WTC11 (cell line): Measurements from ENCODE around the gene ELN.

ENCODE experiments used
- ZNF138 ChIP-seq: sonication (generic); formaldehyde crosslinking; conservative IDR thresholded peaks from 2 replicates; pipeline ENCODE4 v1.8.1; 2022; ENCODE audit warnings: mild to moderate bottlenecking, moderate library complexity, missing genetic modification reagents
- ZNF416 ChIP-seq: fragments of 250-450 bp; sonication (Bioruptor Pico); IDR thresholded peaks from 2 replicates; pipeline ENCODE4 v1.9.0; 2021; ENCODE audit warnings: mild to moderate bottlenecking, inconsistent platforms
- TF ChIP-seq, protein P1 (sequence below): sonication (generic); formaldehyde crosslinking; IDR thresholded peaks from 2 replicates; pipeline ENCODE4 v1.8.0; 2022; ENCODE audit warnings: mild to moderate bottlenecking, missing genetic modification reagents
- TF ChIP-seq, protein P2 (sequence below): fragments of 200-600 bp; IDR thresholded peaks from 2 replicates; pipeline ENCODE4 v1.8.0; 2022; ENCODE audit warnings: antibody characterized with exemption
- TF ChIP-seq, protein P3 (sequence below): sonication (generic); formaldehyde crosslinking; IDR thresholded peaks from 2 replicates; pipeline ENCODE4 v1.8.1; 2022; ENCODE audit warnings: mild to moderate bottlenecking, moderate library complexity, missing genetic modification reagents
- TF ChIP-seq, protein P4 (sequence below): sonication (generic); formaldehyde crosslinking; IDR thresholded peaks from 2 replicates; pipeline ENCODE4 v1.8.0; 2022; ENCODE audit warnings: mild to moderate bottlenecking, missing genetic modification reagents
- TF ChIP-seq, protein P5 (sequence below): sonication (generic); formaldehyde crosslinking; IDR thresholded peaks from 2 replicates; pipeline ENCODE4 v1.8.1; 2023; ENCODE audit warnings: mild to moderate bottlenecking, missing genetic modification reagents, borderline replicate concordance

DNA sequence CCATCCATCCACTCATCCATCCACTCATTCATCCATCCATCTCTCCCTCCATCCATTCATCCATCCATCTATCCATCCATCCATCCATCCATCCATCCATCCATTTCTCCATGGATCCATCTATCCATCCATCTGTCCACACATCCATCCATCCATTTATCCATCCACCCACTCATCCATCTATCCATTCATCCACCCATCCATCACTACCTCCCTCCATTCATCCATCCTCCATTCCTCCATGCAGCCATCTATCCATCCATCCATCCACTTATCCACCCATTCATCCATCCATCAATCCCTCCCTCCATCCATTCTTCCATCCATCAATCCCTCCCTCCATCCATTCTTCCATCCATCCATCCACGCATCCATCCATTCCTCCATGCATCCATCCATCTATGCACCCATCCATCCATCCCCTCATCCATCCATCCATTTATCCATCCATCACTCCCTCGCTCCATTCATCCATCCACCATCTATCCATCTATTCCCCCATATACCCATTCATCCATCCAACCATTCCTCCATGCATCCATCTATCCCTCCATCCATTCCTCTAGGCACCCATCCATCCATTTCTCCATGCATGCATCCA, 21.1 kb downstream of the ELN start:
- no peak for TF ChIP-seq ZNF138 (CRISPR knock-in tag)
- TF ChIP-seq, protein P1, sequence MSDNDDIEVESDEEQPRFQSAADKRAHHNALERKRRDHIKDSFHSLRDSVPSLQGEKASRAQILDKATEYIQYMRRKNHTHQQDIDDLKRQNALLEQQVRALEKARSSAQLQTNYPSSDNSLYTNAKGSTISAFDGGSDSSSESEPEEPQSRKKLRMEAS (CRISPR knock-in tag): no peak
- TF ChIP-seq, protein P2, sequence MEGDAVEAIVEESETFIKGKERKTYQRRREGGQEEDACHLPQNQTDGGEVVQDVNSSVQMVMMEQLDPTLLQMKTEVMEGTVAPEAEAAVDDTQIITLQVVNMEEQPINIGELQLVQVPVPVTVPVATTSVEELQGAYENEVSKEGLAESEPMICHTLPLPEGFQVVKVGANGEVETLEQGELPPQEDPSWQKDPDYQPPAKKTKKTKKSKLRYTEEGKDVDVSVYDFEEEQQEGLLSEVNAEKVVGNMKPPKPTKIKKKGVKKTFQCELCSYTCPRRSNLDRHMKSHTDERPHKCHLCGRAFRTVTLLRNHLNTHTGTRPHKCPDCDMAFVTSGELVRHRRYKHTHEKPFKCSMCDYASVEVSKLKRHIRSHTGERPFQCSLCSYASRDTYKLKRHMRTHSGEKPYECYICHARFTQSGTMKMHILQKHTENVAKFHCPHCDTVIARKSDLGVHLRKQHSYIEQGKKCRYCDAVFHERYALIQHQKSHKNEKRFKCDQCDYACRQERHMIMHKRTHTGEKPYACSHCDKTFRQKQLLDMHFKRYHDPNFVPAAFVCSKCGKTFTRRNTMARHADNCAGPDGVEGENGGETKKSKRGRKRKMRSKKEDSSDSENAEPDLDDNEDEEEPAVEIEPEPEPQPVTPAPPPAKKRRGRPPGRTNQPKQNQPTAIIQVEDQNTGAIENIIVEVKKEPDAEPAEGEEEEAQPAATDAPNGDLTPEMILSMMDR: no peak
- TF ChIP-seq, protein P3, sequence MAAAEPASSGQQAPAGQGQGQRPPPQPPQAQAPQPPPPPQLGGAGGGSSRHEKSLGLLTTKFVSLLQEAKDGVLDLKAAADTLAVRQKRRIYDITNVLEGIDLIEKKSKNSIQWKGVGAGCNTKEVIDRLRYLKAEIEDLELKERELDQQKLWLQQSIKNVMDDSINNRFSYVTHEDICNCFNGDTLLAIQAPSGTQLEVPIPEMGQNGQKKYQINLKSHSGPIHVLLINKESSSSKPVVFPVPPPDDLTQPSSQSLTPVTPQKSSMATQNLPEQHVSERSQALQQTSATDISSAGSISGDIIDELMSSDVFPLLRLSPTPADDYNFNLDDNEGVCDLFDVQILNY: no peak
- TF ChIP-seq, protein P4, sequence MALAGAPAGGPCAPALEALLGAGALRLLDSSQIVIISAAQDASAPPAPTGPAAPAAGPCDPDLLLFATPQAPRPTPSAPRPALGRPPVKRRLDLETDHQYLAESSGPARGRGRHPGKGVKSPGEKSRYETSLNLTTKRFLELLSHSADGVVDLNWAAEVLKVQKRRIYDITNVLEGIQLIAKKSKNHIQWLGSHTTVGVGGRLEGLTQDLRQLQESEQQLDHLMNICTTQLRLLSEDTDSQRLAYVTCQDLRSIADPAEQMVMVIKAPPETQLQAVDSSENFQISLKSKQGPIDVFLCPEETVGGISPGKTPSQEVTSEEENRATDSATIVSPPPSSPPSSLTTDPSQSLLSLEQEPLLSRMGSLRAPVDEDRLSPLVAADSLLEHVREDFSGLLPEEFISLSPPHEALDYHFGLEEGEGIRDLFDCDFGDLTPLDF (CRISPR knock-in tag): no peak
- TF ChIP-seq ZNF416 (CRISPR knock-in tag): no peak
- TF ChIP-seq, protein P5, sequence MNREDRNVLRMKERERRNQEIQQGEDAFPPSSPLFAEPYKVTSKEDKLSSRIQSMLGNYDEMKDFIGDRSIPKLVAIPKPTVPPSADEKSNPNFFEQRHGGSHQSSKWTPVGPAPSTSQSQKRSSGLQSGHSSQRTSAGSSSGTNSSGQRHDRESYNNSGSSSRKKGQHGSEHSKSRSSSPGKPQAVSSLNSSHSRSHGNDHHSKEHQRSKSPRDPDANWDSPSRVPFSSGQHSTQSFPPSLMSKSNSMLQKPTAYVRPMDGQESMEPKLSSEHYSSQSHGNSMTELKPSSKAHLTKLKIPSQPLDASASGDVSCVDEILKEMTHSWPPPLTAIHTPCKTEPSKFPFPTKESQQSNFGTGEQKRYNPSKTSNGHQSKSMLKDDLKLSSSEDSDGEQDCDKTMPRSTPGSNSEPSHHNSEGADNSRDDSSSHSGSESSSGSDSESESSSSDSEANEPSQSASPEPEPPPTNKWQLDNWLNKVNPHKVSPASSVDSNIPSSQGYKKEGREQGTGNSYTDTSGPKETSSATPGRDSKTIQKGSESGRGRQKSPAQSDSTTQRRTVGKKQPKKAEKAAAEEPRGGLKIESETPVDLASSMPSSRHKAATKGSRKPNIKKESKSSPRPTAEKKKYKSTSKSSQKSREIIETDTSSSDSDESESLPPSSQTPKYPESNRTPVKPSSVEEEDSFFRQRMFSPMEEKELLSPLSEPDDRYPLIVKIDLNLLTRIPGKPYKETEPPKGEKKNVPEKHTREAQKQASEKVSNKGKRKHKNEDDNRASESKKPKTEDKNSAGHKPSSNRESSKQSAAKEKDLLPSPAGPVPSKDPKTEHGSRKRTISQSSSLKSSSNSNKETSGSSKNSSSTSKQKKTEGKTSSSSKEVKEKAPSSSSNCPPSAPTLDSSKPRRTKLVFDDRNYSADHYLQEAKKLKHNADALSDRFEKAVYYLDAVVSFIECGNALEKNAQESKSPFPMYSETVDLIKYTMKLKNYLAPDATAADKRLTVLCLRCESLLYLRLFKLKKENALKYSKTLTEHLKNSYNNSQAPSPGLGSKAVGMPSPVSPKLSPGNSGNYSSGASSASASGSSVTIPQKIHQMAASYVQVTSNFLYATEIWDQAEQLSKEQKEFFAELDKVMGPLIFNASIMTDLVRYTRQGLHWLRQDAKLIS (CRISPR knock-in tag): no peak
